ENCODE results near the gene SAMM50.

The SAMM50 gene

GRCh38 chr22:43948836-43949406 lies 6.3 kb upstream of the SAMM50 start:
- H3K4me3 ChIP-seq (ENCODE audit: low read length): no peak overlapping the region
- no peaks in the 10 kb centered on the region for H3K36me3 ChIP-seq (ENCODE audit: control insufficient read depth, low read length)
- no peak for TF ChIP-seq CTCF (IDR thresholded peaks at IDR 0.05; ENCODE audit: low read depth, low read length, poor library complexity, severe bottlenecking)
- TF ChIP-seq EZH2phosphoT487 (IDR thresholded peaks at IDR 0.05; ENCODE audit: borderline replicate concordance, low read length): no peak
- no peak overlapping the region for H3K27ac ChIP-seq (ENCODE audit: low read depth, low read length)
- H4K20me1 ChIP-seq (ENCODE audit: control insufficient read depth, insufficient read depth, low read depth, low read length): no peaks in the 10 kb centered on the region
- H3K4me1 ChIP-seq (ENCODE audit: control insufficient read depth, low read length): peaks cover 13% of the 10 kb centered on the region
- no peaks in the 10 kb centered on the region for H3K9me3 ChIP-seq (ENCODE audit: control insufficient read depth, insufficient read depth, low read length)
- peaks cover 4% of the 10 kb centered on the region for H3F3A ChIP-seq (ENCODE audit: control insufficient read depth, insufficient read depth)
- H3K4me2 ChIP-seq (ENCODE audit: low read length): no peak overlapping the region
- H3K9me2 ChIP-seq (replicated peaks; ENCODE audit: control insufficient read depth, low read length): no peaks in the 10 kb centered on the region
- peaks cover 4% of the 10 kb centered on the region; the same call in 1 of the 2 replicates for H3K27me3 ChIP-seq (ENCODE audit: control insufficient read depth, low read length)
- peaks cover 9% of the 10 kb centered on the region for H3K79me2 ChIP-seq (ENCODE audit: control insufficient read depth, low read length)

- peaks cover 34% of the 10 kb centered on the region for H3K79me2 ChIP-seq (ENCODE audit: control insufficient read depth, low read length)
- no peak overlapping the region for H3K27ac ChIP-seq (ENCODE audit: low read depth, low read length)
- H3K9me3 ChIP-seq (ENCODE audit: control insufficient read depth, insufficient read depth, low read length): no peaks in the 10 kb centered on the region
- peaks cover 6% of the 10 kb centered on the region for H3F3A ChIP-seq (ENCODE audit: control insufficient read depth, insufficient read depth)
- no peaks in the 10 kb centered on the region for H3K27me3 ChIP-seq (ENCODE audit: control insufficient read depth, low read length)
- no peaks in the 10 kb centered on the region for H3K9me2 ChIP-seq (replicated peaks; ENCODE audit: control insufficient read depth, low read length)
- H3K4me3 ChIP-seq (ENCODE audit: low read length): no peak overlapping the region
- peaks cover 10% of the 10 kb centered on the region for H3K36me3 ChIP-seq (ENCODE audit: control insufficient read depth, low read length)
- peaks cover 20% of the 10 kb centered on the region for H3K4me1 ChIP-seq (ENCODE audit: control insufficient read depth, low read length)
- H3K4me2 ChIP-seq (ENCODE audit: low read length): no peak overlapping the region
- TF ChIP-seq EZH2phosphoT487 (IDR thresholded peaks at IDR 0.05; ENCODE audit: borderline replicate concordance, low read length): no peak
- no peak for TF ChIP-seq CTCF (IDR thresholded peaks at IDR 0.05; ENCODE audit: low read depth, low read length, poor library complexity, severe bottlenecking)
- H4K20me1 ChIP-seq (ENCODE audit: control insufficient read depth, insufficient read depth, low read depth, low read length): no peaks in the 10 kb centered on the region
Observed at GRCh38 chr22:43951391-43951790, 3.9 kb upstream of the SAMM50 start.

- Histone ChIP-seq H3K27me3 (ENCODE audit: control insufficient read depth, low read length) (no peaks in the 10 kb centered on the region), H3K9me2 (replicated peaks; ENCODE audit: control insufficient read depth, low read length) (no peaks in the 10 kb centered on the region), H3K79me2 (ENCODE audit: control insufficient read depth, low read length) (peaks cover 40% of the 10 kb centered on the region), H3K4me3 (ENCODE audit: low read length) (no peak overlapping the region), H3K4me2 (ENCODE audit: low read length) (no peak overlapping the region), H4K20me1 (ENCODE audit: control insufficient read depth, insufficient read depth, low read depth, low read length) (no peaks in the 10 kb centered on the region), H3K36me3 (ENCODE audit: control insufficient read depth, low read length) (peaks cover 10% of the 10 kb centered on the region), H3F3A (ENCODE audit: control insufficient read depth, insufficient read depth) (peaks cover 6% of the 10 kb centered on the region), H3K27ac (ENCODE audit: low read depth, low read length) (no peak overlapping the region), H3K4me1 (ENCODE audit: control insufficient read depth, low read length) (peaks cover 26% of the 10 kb centered on the region), H3K9me3 (ENCODE audit: control insufficient read depth, insufficient read depth, low read length) (no peaks in the 10 kb centered on the region)
- no peak for TF ChIP-seq EZH2phosphoT487 (IDR thresholded peaks at IDR 0.05; ENCODE audit: borderline replicate concordance, low read length)
- TF ChIP-seq CTCF (IDR thresholded peaks at IDR 0.05; ENCODE audit: low read depth, low read length, poor library complexity, severe bottlenecking): no peak
Observed at GRCh38 chr22:43951966-43952365, 3.3 kb upstream of the SAMM50 start.
